HCT116 (cell line): ENCODE measurements around the gene SRF. TPM values are rescaled to one million over a fixed set of nuclear protein-coding genes. Genes with fewer than 3 reads are reported as not detected.

ENCODE experiments used
- ATAC-seq: fragments of 200-7000 bp; cut with Tn5 transposase; 2 replicates; pipeline ENCODE4 v1.9.1; 2020; ENCODE audit warnings: mild to moderate bottlenecking, moderate library complexity
- BruUV-seq: library from RNA; stranded (reverse); fragments of 400-500 nt; replicated peaks from 2 replicates; lab custom pipeline; 2021; lab: Mats Ljungman, UMichigan
- CTCF ChIA-PET: fragments of 300-600 bp; sonication (Branson Sonifier 250); formaldehyde crosslinking; loops from one replicate; lab custom pipeline; 2021; ENCODE audit warnings: antibody characterized with exemption; lab: Charles Lee
- POLR2A ChIA-PET: fragments of 300-600, 350-600 bp; sonication (Branson Sonifier 250); formaldehyde crosslinking; loops from one replicate; lab custom pipeline; 2021; ENCODE audit warnings: antibody characterized with exemption; lab: Charles Lee
- RAD21 ChIA-PET, 2 experiments: fragments of 300-600 bp; sonication (Branson Sonifier 250); formaldehyde crosslinking; loops; one replicate each; lab custom pipeline; 2023; ENCODE audit warnings: low total read pairs in 2 of 2; ENCODE audit not compliant: uncharacterized antibody in 2 of 2, unreplicated experiment in 2 of 2, low non-redundant PET in 1 of 2; lab: Charles Lee
- DNase-seq: peaks from one replicate; pipeline ENCODE4 v3.0.0-alpha.2; 2010; ENCODE audit warnings: low read depth, low spot score
- H2AFZ ChIP-seq: fragments of 200-600 bp; shearing (Covaris generic), sonication (generic); 2 replicates; pipeline ENCODE4 v1.6.1; 2017; ENCODE audit warnings: low read depth, mixed run types, mixed read lengths, antibody characterized with exemption, low read length; ENCODE audit not compliant: poor library complexity, severe bottlenecking
- H3K27ac ChIP-seq: 2 replicates; pipeline ENCODE4 v1.5.1; 2012; ENCODE audit warnings: low read depth, low read length
- H3K27me3 ChIP-seq: fragments of 200-600 bp; sonication (generic); 2 replicates; pipeline ENCODE4 v1.6.1; 2016; ENCODE audit warnings: mixed run types, low read length, mixed read lengths; ENCODE audit not compliant: insufficient read depth
- H3K36me3 ChIP-seq, 2 experiments: fragments of 200-500 bp in 1 of 2; fragments of 200-600 bp in 1 of 2; sonication (Bioruptor generic) in 1 of 2; sonication (generic) in 1 of 2; 2 replicates each; pipeline versions ENCODE4 v1.5.1 to v1.6.1; 2014 to 2016; ENCODE audit warnings: low read length in 2 of 2, inconsistent platforms in 1 of 2, mixed read lengths in 1 of 2, mixed run types in 1 of 2; ENCODE audit not compliant: insufficient read depth in 2 of 2, control insufficient read depth in 1 of 2
- H3K4me1 ChIP-seq, 2 experiments: fragments of 200-600 bp in 1 of 2; sonication (generic) in 1 of 2; 2 replicates each; pipeline versions ENCODE4 v1.5.1 to v1.6.1; 2012 to 2017; ENCODE audit warnings: low read length in 2 of 2, inconsistent platforms in 1 of 2, mild to moderate bottlenecking in 1 of 2, mixed read lengths in 1 of 2, mixed run types in 1 of 2, moderate library complexity in 1 of 2; ENCODE audit not compliant: insufficient read depth in 2 of 2, control insufficient read depth in 1 of 2
- H3K4me2 ChIP-seq: fragments of 200-600 bp; sonication (generic); 2 replicates; pipeline ENCODE4 v1.6.1; 2017; ENCODE audit warnings: mixed run types, low read length, mixed read lengths
- H3K4me3 ChIP-seq, 2 experiments: fragments of 200-600 bp in 1 of 2; sonication (generic) in 1 of 2; replicated peaks in 1 of 2; 2 replicates each; pipeline ENCODE4 v1.5.1; 2011 to 2016; ENCODE audit warnings: low read length in 2 of 2, control low read depth in 1 of 2, low read depth in 1 of 2, mild to moderate bottlenecking in 1 of 2, mixed read lengths in 1 of 2, mixed run types in 1 of 2
- H3K79me2 ChIP-seq: fragments of 200-600 bp; sonication (generic); 2 replicates; pipeline ENCODE4 v1.6.1; 2017; ENCODE audit warnings: mild to moderate bottlenecking, mixed run types, low read length, moderate library complexity, mixed read lengths; ENCODE audit not compliant: insufficient read depth
- H3K9ac ChIP-seq: fragments of 200-600 bp; sonication (generic); 2 replicates; pipeline ENCODE4 v1.6.1; 2016; ENCODE audit warnings: low read length, mixed read lengths
- H3K9me2 ChIP-seq: fragments of 200-600 bp; sonication (generic), shearing (Covaris generic); 2 replicates; pipeline ENCODE4 v1.6.1; 2017; ENCODE audit warnings: mixed run types, mild to moderate bottlenecking, moderate library complexity; ENCODE audit not compliant: insufficient read depth
- H3K9me3 ChIP-seq, 2 experiments: fragments of 200-500 bp in 1 of 2; fragments of 200-600 bp in 1 of 2; sonication (Bioruptor generic) in 1 of 2; sonication (generic) in 1 of 2; 2 replicates each; pipeline ENCODE4 v1.6.1; 2014 to 2017; ENCODE audit warnings: low read length in 2 of 2, mixed read lengths in 2 of 2, inconsistent platforms in 1 of 2, low read depth in 1 of 2, mild to moderate bottlenecking in 1 of 2, mixed run types in 1 of 2, moderate library complexity in 1 of 2; ENCODE audit not compliant: control insufficient read depth in 1 of 2, insufficient read depth in 1 of 2
- H4K20me1 ChIP-seq: fragments of 200-600 bp; sonication (generic), shearing (Covaris generic); 2 replicates; pipeline ENCODE4 v1.6.1; 2017; ENCODE audit warnings: mixed run types, mild to moderate bottlenecking, moderate library complexity; ENCODE audit not compliant: insufficient read depth
- ATF3 ChIP-seq: IDR thresholded peaks from 2 replicates; pipeline ENCODE4 v1.6.1; 2012
- CEBPB ChIP-seq: IDR thresholded peaks from 2 replicates; pipeline ENCODE4 v1.6.1; 2012; ENCODE audit warnings: low read depth
- CTCF ChIP-seq, 3 experiments: fragments of 200-600 bp in 1 of 3; sonication (generic) in 1 of 3; IDR thresholded peaks in 2 of 3; conservative IDR thresholded peaks in 1 of 3; 2 replicates each; pipeline ENCODE4 v1.5.1; 2012 to 2017; ENCODE audit warnings: low read depth in 2 of 3, low read length in 2 of 3, antibody characterized with exemption in 1 of 3, borderline replicate concordance in 1 of 3, control low read depth in 1 of 3, mild to moderate bottlenecking in 1 of 3, mixed read lengths in 1 of 3, mixed run types in 1 of 3, moderate library complexity in 1 of 3; ENCODE audit not compliant: insufficient read depth in 1 of 3
- ELF1 ChIP-seq: IDR thresholded peaks from 2 replicates; pipeline ENCODE4 v1.6.1; 2012; ENCODE audit warnings: low read depth, borderline replicate concordance
- EZH2 ChIP-seq: fragments of 200-600 bp; sonication (generic); IDR thresholded peaks from 2 replicates; pipeline ENCODE4 v1.6.1; 2017; ENCODE audit warnings: antibody characterized with exemption, mixed run types
- EZH2phosphoT487 ChIP-seq: fragments of 200-600 bp; IDR thresholded peaks from 2 replicates; pipeline ENCODE4 v1.6.1; 2018; ENCODE audit warnings: antibody characterized with exemption, borderline replicate concordance
- FOSL1 ChIP-seq: IDR thresholded peaks from 2 replicates; pipeline ENCODE4 v1.6.1; 2012; ENCODE audit warnings: low read depth
- MAX ChIP-seq: IDR thresholded peaks from 2 replicates; pipeline ENCODE4 v1.6.1; 2012
- POLR2A ChIP-seq: IDR thresholded peaks from 2 replicates; pipeline ENCODE4 v1.7.0; 2011; ENCODE audit warnings: borderline replicate concordance; ENCODE audit not compliant: insufficient read depth, insufficient read length; ENCODE audit errors: extremely low read depth
- POLR2AphosphoS5 ChIP-seq: IDR thresholded peaks from 2 replicates; pipeline ENCODE4 v1.6.1; 2011; ENCODE audit warnings: mild to moderate bottlenecking, low read depth, low read length, moderate library complexity
- RAD21 ChIP-seq: IDR thresholded peaks from 2 replicates; pipeline ENCODE4 v1.6.1; 2012; ENCODE audit warnings: low read depth, mild to moderate bottlenecking
- SIN3A ChIP-seq: IDR thresholded peaks from 2 replicates; pipeline ENCODE4 v1.6.1; 2012; ENCODE audit warnings: low read depth
- SRF ChIP-seq: IDR thresholded peaks from 2 replicates; pipeline ENCODE4 v1.6.1; 2012; ENCODE audit warnings: low read depth
- TCF7L2 ChIP-seq: IDR thresholded peaks from 2 replicates; pipeline ENCODE4 v1.7.0; 2011; ENCODE audit warnings: borderline replicate concordance, inconsistent platforms; ENCODE audit not compliant: insufficient read depth, insufficient read length; ENCODE audit errors: extremely low read depth
- ZBTB33 ChIP-seq: IDR thresholded peaks from 2 replicates; pipeline ENCODE4 v1.6.1; 2011; ENCODE audit warnings: mild to moderate bottlenecking, low read length, moderate library complexity; ENCODE audit not compliant: insufficient replicate concordance; ENCODE audit errors: extremely low read depth
- ZNF274 ChIP-seq: fragments of 200-500 bp; sonication (Bioruptor generic); IDR thresholded peaks from 2 replicates; pipeline ENCODE4 v1.6.1; 2014; ENCODE audit warnings: mild to moderate bottlenecking, low read depth, low read length, inconsistent platforms
- intact Hi-C: fragments of 100-400 bp; cut with micrococcal nuclease; formaldehyde crosslinking; loops from 2 replicates; pipeline ENCODE4 v1.10.0; 2022
- total RNA-seq: library from RNA; stranded (reverse); gene quantifications from one replicate; pipeline ENCODE4 v1.2.1, GENCODE V29; 2021; ENCODE audit not compliant: unreplicated experiment

Gene SRF
- total RNA-seq, 1 experiment from 2014 or later = 28.1 TPM

- intact Hi-C loops = no loop called here
- no peaks in the 10 kb centered on the region for H3K9me3 ChIP-seq
- H3K9ac ChIP-seq = no peak overlapping the region
- POLR2A ChIA-PET = no interaction called here
- H3K36me3 ChIP-seq = 0 out of 4 replicates have a peak, but pooled peaks cover 0 to 4% of the 10 kb centered on the region in 2 experiments
- H3K79me2 ChIP-seq = peaks cover 45% of the 10 kb centered on the region
- peaks cover 71 to 74% of the 10 kb centered on the region in 2 experiments for H3K4me1 ChIP-seq
- no peaks in the 10 kb centered on the region; the same call in 1 of the 2 replicates for H4K20me1 ChIP-seq
- ATAC-seq = no peak
- no peaks in the 10 kb centered on the region for H3K27me3 ChIP-seq
- H3K9me2 ChIP-seq = no peaks in the 10 kb centered on the region
- H3K4me2 ChIP-seq = peak overlapping the region; percentile 58
- no TSS peak for BruUV-seq
- RAD21 ChIA-PET = interaction anchor here in 1 of 2 experiments (0.9 kb wide), 1 partner anchor 49 kb away, joined by 3 read pairs; the partner anchor contains the start of gene PTK7
- no peak overlapping the region for H2AFZ ChIP-seq
- no peak overlapping the region for H3K4me3 ChIP-seq
- CTCF ChIA-PET = interaction anchor here (0.6 kb wide), 1 partner anchor 458 kb away, joined by 3 read pairs; no protein-coding TSS in a partner anchor
- TF ChIP-seq SIN3A (no peak), TCF7L2 (no peak), ZNF274 (no peak), EZH2phosphoT487 (no peak), MAX (no peak), FOSL1 (no peak)
- no peak for DNase-seq
- no peak overlapping the region for H3K27ac ChIP-seq
Measured at GRCh38 chr6:43125119-43125518, 46.0 kb upstream of the SRF start.

GRCh38 chr6:43125555-43125954 is 45.5 kb upstream of the SRF start:
- ATAC-seq = no peak
- H2AFZ ChIP-seq = no peak overlapping the region
- H3K9me3 ChIP-seq = no peaks in the 10 kb centered on the region
- no peaks in the 10 kb centered on the region; the same call in 1 of the 2 replicates for H4K20me1 ChIP-seq
- peaks cover 67 to 70% of the 10 kb centered on the region in 2 experiments for H3K4me1 ChIP-seq
- peaks cover 0 to 4% of the 10 kb centered on the region in 2 experiments; a peak in 1 of 4 replicates for H3K36me3 ChIP-seq
- H3K27ac ChIP-seq = no peak overlapping the region
- no peaks in the 10 kb centered on the region for H3K9me2 ChIP-seq
- intact Hi-C loops = no loop called here
- CTCF ChIA-PET = interaction anchor here (0.6 kb wide), 1 partner anchor 458 kb away, joined by 3 read pairs; no protein-coding TSS in a partner anchor
- POLR2A ChIA-PET = no interaction called here
- no peaks in the 10 kb centered on the region for H3K27me3 ChIP-seq
- RAD21 ChIA-PET = interaction anchor here in 1 of 2 experiments (0.6 to 0.9 kb wide), 2 partner anchors 50 to 62 kb away, joined by 3 read pairs; partner anchors contain the start of gene PTK7
- no peak overlapping the region for H3K4me3 ChIP-seq
- BruUV-seq = no TSS peak
- H3K79me2 ChIP-seq = peaks cover 42% of the 10 kb centered on the region
- peak overlapping the region; percentile 23; the same call in 1 of the 2 replicates for H3K9ac ChIP-seq
- H3K4me2 ChIP-seq = peak overlapping the region; percentile 58
- DNase-seq = no peak
- TF ChIP-seq RAD21 = no peak
- TF ChIP-seq POLR2AphosphoS5 = no peak
- TF ChIP-seq SRF = no peak
- TF ChIP-seq EZH2 = no peak
- TF ChIP-seq POLR2A = no peak
- no peak for TF ChIP-seq SIN3A
- no peak for TF ChIP-seq CEBPB
- no peak for TF ChIP-seq ZBTB33
- TF ChIP-seq FOSL1 = no peak
- TF ChIP-seq ATF3 = no peak
- TF ChIP-seq EZH2phosphoT487 = no peak
- no peak for TF ChIP-seq CTCF (IDR thresholded peaks at IDR 0.05 in 2 of 3, conservative IDR thresholded peaks at IDR 0.05 in 1 of 3; ENCODE audit: borderline replicate concordance in 1 of 3, insufficient read depth in 1 of 3, low read depth in 2 of 3, low read length in 2 of 3)
- TF ChIP-seq ELF1 = no peak
